ENCODE measurements around the gene MUC5B.

- TF ChIP-seq CTCF (conservative IDR thresholded peaks at IDR 0.05; ENCODE audit: low read depth, low read length) (no peak), EZH2 (IDR thresholded peaks at IDR 0.05; ENCODE audit: borderline replicate concordance, low read depth, low read length, poor library complexity, severe bottlenecking) (no peak)
Observed at GRCh38 chr11:1297576-1298473, 75.0 kb downstream of the MUC5B start.
